IPS-20b (cell line): ENCODE measurements around the gene CETN3.

Experiments used
- H3K27ac ChIP-seq: one replicate; pipeline ENCODE4 v1.5.1; 2013; ENCODE audit warnings: low read length
- H3K27me3 ChIP-seq: 2 replicates; pipeline ENCODE4 v1.6.1; 2013; ENCODE audit warnings: mild to moderate bottlenecking, low read length, inconsistent platforms; ENCODE audit not compliant: insufficient read depth
- H3K36me3 ChIP-seq: 2 replicates; pipeline ENCODE4 v1.6.1; 2013; ENCODE audit warnings: low read depth, mild to moderate bottlenecking, inconsistent platforms, low read length, moderate library complexity; ENCODE audit not compliant: insufficient read depth
- H3K4me1 ChIP-seq: 2 replicates; pipeline ENCODE4 v1.6.1; 2013; ENCODE audit warnings: mild to moderate bottlenecking, control low read depth, inconsistent platforms, low read length, moderate library complexity; ENCODE audit not compliant: insufficient read depth
- H3K4me3 ChIP-seq: 2 replicates; pipeline ENCODE4 v1.5.1; 2013; ENCODE audit warnings: mild to moderate bottlenecking, low read length, inconsistent platforms
- H3K9ac ChIP-seq: 2 replicates; pipeline ENCODE4 v1.6.1; 2013; ENCODE audit warnings: low read depth, mild to moderate bottlenecking, inconsistent platforms, low read length, moderate library complexity
- H3K9me3 ChIP-seq: 2 replicates; pipeline ENCODE4 v1.6.1; 2013; ENCODE audit warnings: mild to moderate bottlenecking, low read depth, low read length, inconsistent platforms; ENCODE audit not compliant: insufficient read depth

The CETN3 gene

GRCh38 chr5:90406466-90406865, 3.1 kb downstream of the CETN3 start:
- Histone ChIP-seq H3K9me3 (no peaks in the 10 kb centered on the region), H3K4me1 (peaks cover 16% of the 10 kb centered on the region), H3K9ac (no peak overlapping the region), H3K36me3 (peaks cover 34% of the 10 kb centered on the region), H3K27ac (no peak overlapping the region), H3K4me3 (peak overlapping the region; percentile 7; the same call in 1 of the 2 replicates), H3K27me3 (no peaks in the 10 kb centered on the region)

GRCh38 chr5:90402521-90403255, 6.9 kb downstream of the CETN3 start:
- Histone ChIP-seq H3K27me3 (no peaks in the 10 kb centered on the region), H3K4me3 (no peak overlapping the region), H3K9ac (no peak overlapping the region), H3K4me1 (peaks cover 8% of the 10 kb centered on the region), H3K27ac (no peak overlapping the region), H3K9me3 (no peaks in the 10 kb centered on the region), H3K36me3 (peaks cover 54% of the 10 kb centered on the region)

GRCh38 chr5:90399251-90399650, 10.3 kb downstream of the CETN3 start:
- Histone ChIP-seq H3K4me3 (no peak overlapping the region), H3K36me3 (peaks cover 39% of the 10 kb centered on the region), H3K27me3 (no peaks in the 10 kb centered on the region), H3K9me3 (no peaks in the 10 kb centered on the region), H3K4me1 (no peaks in the 10 kb centered on the region), H3K9ac (no peak overlapping the region), H3K27ac (no peak overlapping the region)

DNA sequence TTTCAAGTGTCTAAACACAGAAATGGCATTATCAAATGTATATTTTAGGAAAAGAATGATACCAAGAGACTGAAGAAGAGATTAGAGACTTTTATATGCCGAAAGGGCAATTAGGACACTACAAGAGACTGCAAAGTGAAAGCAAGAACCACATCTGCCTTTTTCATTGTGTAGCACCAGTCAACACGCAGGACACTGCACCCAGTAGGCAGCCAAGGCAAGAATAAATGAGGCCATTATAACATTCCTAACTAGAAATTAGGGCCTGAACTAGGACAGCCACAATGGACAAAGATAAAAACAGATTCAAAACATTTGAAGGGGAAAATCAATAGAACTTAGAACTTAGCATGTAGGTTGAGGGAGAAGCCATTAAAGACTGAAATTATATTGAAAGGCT, 10.8 kb downstream of the CETN3 start:
- no peaks in the 10 kb centered on the region for H3K27me3 ChIP-seq
- H3K27ac ChIP-seq = no peak overlapping the region
- H3K36me3 ChIP-seq = peaks cover 36% of the 10 kb centered on the region
- no peak overlapping the region for H3K4me3 ChIP-seq
- no peaks in the 10 kb centered on the region for H3K4me1 ChIP-seq
- H3K9me3 ChIP-seq = no peaks in the 10 kb centered on the region
- H3K9ac ChIP-seq = no peak overlapping the region

DNA sequence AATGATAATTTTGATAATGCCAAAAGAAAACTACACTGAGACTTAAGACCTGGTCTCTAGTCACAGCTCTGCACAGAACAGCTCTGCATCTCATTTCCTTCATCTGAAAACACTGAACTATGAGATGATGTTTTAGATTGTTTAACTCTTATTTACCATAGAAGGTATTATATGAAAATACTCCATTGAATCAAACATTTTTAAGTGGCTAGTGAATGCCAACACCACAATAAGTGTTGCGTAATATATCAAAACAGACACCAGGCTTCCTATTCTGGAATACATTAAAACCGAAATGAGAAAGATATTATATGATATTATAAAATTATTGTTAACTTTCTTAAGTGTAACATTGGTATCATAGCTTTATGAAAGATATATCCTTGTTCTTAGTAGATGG, 14.6 kb downstream of the CETN3 start:
- H3K4me3 ChIP-seq = no peak overlapping the region
- H3K9me3 ChIP-seq = no peaks in the 10 kb centered on the region
- peaks cover 8% of the 10 kb centered on the region; the same call in 1 of the 2 replicates for H3K4me1 ChIP-seq
- peaks cover 28% of the 10 kb centered on the region for H3K36me3 ChIP-seq
- no peak overlapping the region for H3K9ac ChIP-seq
- H3K27me3 ChIP-seq = no peaks in the 10 kb centered on the region
- no peak overlapping the region for H3K27ac ChIP-seq

DNA sequence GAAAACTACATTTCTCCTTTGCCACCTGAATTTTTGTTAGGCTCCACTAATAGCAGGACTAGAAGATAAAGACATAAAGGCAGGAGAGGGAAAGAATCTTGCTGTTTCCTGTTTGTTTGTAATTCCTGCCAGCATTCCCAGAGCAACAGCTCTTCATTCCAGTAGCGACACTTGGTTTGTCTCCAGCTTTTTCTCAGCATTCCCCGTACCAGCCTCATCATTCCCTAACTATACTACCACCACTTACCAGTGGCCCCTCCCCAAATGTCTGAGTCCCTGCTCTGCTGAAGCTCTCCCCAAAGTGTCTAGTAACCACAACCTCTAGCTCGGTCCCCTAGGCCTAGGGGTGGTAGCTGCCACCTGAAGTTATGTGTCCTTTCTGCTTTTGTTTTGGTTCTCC, 18.6 kb downstream of the CETN3 start:
- Histone ChIP-seq H3K27ac (no peak overlapping the region), H3K9me3 (no peaks in the 10 kb centered on the region), H3K4me3 (no peak overlapping the region), H3K36me3 (peaks cover 3% of the 10 kb centered on the region; the same call in 1 of the 2 replicates), H3K4me1 (peaks cover 8% of the 10 kb centered on the region; the same call in 1 of the 2 replicates), H3K27me3 (no peaks in the 10 kb centered on the region), H3K9ac (no peak overlapping the region)

DNA sequence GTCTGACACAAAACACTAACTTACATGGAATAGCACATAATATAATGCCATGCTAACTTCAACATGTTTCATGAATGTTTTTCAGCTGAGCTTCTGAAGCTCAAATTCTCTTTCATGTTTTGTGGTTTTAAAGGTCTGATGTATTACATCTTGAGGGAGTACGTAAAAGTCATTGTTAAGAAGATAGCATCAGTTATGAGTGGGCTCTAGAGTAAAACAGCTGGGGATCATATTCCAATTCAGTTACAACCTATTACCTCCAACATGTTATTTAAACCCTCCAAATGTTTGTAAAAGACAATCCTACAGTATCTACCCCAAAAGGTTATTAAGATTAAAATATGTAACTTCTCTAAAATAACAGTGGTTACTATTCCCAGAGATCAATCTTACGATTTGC, 19.2 kb downstream of the CETN3 start:
- no peaks in the 10 kb centered on the region for H3K9me3 ChIP-seq
- no peak overlapping the region for H3K27ac ChIP-seq
- H3K9ac ChIP-seq = no peak overlapping the region
- no peak overlapping the region for H3K4me3 ChIP-seq
- H3K36me3 ChIP-seq = peaks cover 3% of the 10 kb centered on the region; the same call in 1 of the 2 replicates
- H3K27me3 ChIP-seq = no peaks in the 10 kb centered on the region
- H3K4me1 ChIP-seq = peaks cover 8% of the 10 kb centered on the region; the same call in 1 of the 2 replicates

GRCh38 chr5:90387508-90387907, 22.0 kb downstream of the CETN3 start:
- Histone ChIP-seq H3K9ac (no peak overlapping the region), H3K36me3 (no peaks in the 10 kb centered on the region), H3K27ac (no peak overlapping the region), H3K9me3 (no peaks in the 10 kb centered on the region), H3K4me1 (peaks cover 8% of the 10 kb centered on the region; the same call in 1 of the 2 replicates), H3K4me3 (no peak overlapping the region), H3K27me3 (no peaks in the 10 kb centered on the region)

DNA sequence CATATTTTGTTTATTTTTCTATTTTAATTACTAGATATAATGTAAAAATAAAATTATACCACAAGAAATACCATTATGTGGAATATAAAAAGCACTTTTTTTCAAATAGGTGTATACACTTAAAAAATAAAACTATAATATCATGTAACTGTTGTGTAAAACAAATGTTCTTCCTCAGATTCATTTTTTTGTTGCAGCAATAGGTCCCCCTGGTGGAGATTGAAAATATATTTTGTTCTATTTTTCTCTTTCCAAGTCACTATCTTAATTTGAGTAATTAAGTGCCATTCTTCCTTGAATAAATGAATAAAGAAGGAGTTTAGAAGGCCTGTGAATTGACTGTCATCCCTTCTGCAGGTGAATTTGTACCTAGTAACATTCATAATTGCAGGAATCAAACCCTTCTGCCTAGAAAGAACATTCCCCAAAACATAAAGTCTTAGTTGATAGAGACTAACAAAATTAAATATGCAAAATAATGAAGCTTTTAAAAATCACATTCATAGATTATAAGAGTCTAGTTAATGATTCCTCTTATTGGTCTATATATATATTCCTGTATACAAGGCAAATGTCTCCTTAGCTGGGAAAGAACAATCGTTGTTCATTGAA, 23.4 kb downstream of the CETN3 start:
- H3K27me3 ChIP-seq = no peaks in the 10 kb centered on the region
- no peak overlapping the region for H3K27ac ChIP-seq
- no peak overlapping the region for H3K9ac ChIP-seq
- H3K9me3 ChIP-seq = no peaks in the 10 kb centered on the region
- no peak overlapping the region for H3K4me3 ChIP-seq
- H3K36me3 ChIP-seq = no peaks in the 10 kb centered on the region
- H3K4me1 ChIP-seq = peaks cover 5% of the 10 kb centered on the region; the same call in 1 of the 2 replicates

- Histone ChIP-seq H3K27me3 (no peaks in the 10 kb centered on the region), H3K9me3 (no peaks in the 10 kb centered on the region), H3K36me3 (no peaks in the 10 kb centered on the region), H3K9ac (no peak overlapping the region), H3K4me3 (no peak overlapping the region), H3K27ac (no peak overlapping the region), H3K4me1 (no peaks in the 10 kb centered on the region)
Observed at GRCh38 chr5:90384389-90384788, 25.2 kb downstream of the CETN3 start.

- Histone ChIP-seq H3K4me1 (no peaks in the 10 kb centered on the region), H3K9ac (no peak overlapping the region), H3K27ac (no peak overlapping the region), H3K27me3 (no peaks in the 10 kb centered on the region), H3K4me3 (no peak overlapping the region), H3K36me3 (no peaks in the 10 kb centered on the region), H3K9me3 (no peaks in the 10 kb centered on the region)
Observed at GRCh38 chr5:90383903-90384302, 25.7 kb downstream of the CETN3 start.
